HepG2 (cell line): Measurements from ENCODE around the gene TTC19. TPM values are rescaled to one million over a fixed set of nuclear protein-coding genes. Genes with fewer than 3 reads are reported as not detected.
A peak's percentile ranks its signal among the peaks of the same experiment; 100 is the strongest.

ENCODE experiments used
- ATAC-seq: fragments of 200-7000 bp; cut with Tn5 transposase; 3 replicates; pipeline ENCODE4 v1.9.1; 2020; ENCODE audit warnings: mild to moderate bottlenecking, moderate library complexity
- BruUV-seq: library from RNA; stranded (reverse); fragments of 400-500 nt; replicated peaks from 2 replicates; lab custom pipeline; 2021; lab: Mats Ljungman, UMichigan
- CTCF ChIA-PET: fragments of 300-600 bp; formaldehyde crosslinking; extraction: SDS; loops from one replicate; lab custom pipeline; 2021; ENCODE audit warnings: low total read pairs, inconsistent platforms, low intra/inter-chr PET ratio; lab: Yijun Ruan, JAX
- POLR2A ChIA-PET: fragments of 350-600 bp; sonication (Branson Sonifier 250); formaldehyde crosslinking; loops from one replicate; lab custom pipeline; 2020; ENCODE audit warnings: antibody characterized with exemption, inconsistent platforms; lab: Yijun Ruan, JAX
- DNase-seq: peaks from one replicate; pipeline ENCODE4 v3.0.0-alpha.2; 2015; ENCODE audit warnings: low spot score
- FAIRE-seq: peaks from 3 replicates; lab custom pipeline; 2011; peaks lifted over from hg19 to GRCh38; lab: Jason Lieb, UNC
- H2AFZ ChIP-seq: one replicate; pipeline ENCODE4 v1.6.1; 2011; ENCODE audit warnings: low read length, inconsistent platforms
- H3K27ac ChIP-seq: fragments of 300-600 bp; 3 replicates; pipeline ENCODE4 v1.8.0; 2011; ENCODE audit warnings: mixed run types, mild to moderate bottlenecking, mixed read lengths, low read length, inconsistent platforms; ENCODE audit not compliant: insufficient read depth; ENCODE audit errors: extremely low read length
- H3K27me3 ChIP-seq, 2 experiments: fragments of 200-600 bp in 1 of 2; 2 replicates in 1 of 2; 3 replicates in 1 of 2; pipeline versions ENCODE4 v1.6.0 to v1.8.0; 2011; ENCODE audit warnings: low read length in 2 of 2, mild to moderate bottlenecking in 2 of 2, moderate library complexity in 2 of 2, inconsistent platforms in 1 of 2; ENCODE audit not compliant: insufficient read depth in 2 of 2, control insufficient read depth in 1 of 2
- H3K36me3 ChIP-seq, 2 experiments: fragments of 200-600 bp in 1 of 2; replicated peaks in 1 of 2; 2 replicates in 1 of 2; 3 replicates in 1 of 2; pipeline versions ENCODE4 v1.5.1 to v1.8.0; 2011; ENCODE audit warnings: low read length in 2 of 2, inconsistent platforms in 1 of 2; ENCODE audit not compliant: insufficient read depth in 2 of 2, control insufficient read depth in 1 of 2
- H3K4me1 ChIP-seq: 2 replicates; pipeline ENCODE4 v1.5.1; 2012; ENCODE audit warnings: low read length, inconsistent platforms; ENCODE audit not compliant: insufficient read depth
- H3K4me2 ChIP-seq: 2 replicates; pipeline ENCODE4 v1.6.0; 2011; ENCODE audit warnings: low read depth, low read length, inconsistent platforms
- H3K4me3 ChIP-seq, 3 experiments: fragments of 200-600 bp in 1 of 3; sonication (generic), shearing (Covaris generic) in 1 of 3; replicated peaks in 1 of 3; 2 replicates each; pipeline ENCODE4 v1.5.1; 2011 to 2016; ENCODE audit warnings: low read length in 3 of 3, inconsistent platforms in 2 of 3, low read depth in 2 of 3, mild to moderate bottlenecking in 2 of 3, control low read depth in 1 of 3, mixed read lengths in 1 of 3; ENCODE audit not compliant: insufficient read depth in 1 of 3
- H3K79me2 ChIP-seq: one replicate; pipeline ENCODE4 v1.6.1; 2011; ENCODE audit warnings: low read length, inconsistent platforms; ENCODE audit not compliant: insufficient read depth
- H3K9ac ChIP-seq: 2 replicates; pipeline ENCODE4 v1.6.0; 2011; ENCODE audit warnings: mild to moderate bottlenecking, low read depth, low read length, inconsistent platforms; ENCODE audit not compliant: insufficient read depth
- H3K9me3 ChIP-seq: 2 replicates; pipeline ENCODE4 v1.5.1; 2012; ENCODE audit warnings: mild to moderate bottlenecking, low read length
- H4K20me1 ChIP-seq: 2 replicates; pipeline ENCODE4 v1.6.0; 2011; ENCODE audit warnings: inconsistent platforms, mild to moderate bottlenecking, low read length, moderate library complexity; ENCODE audit not compliant: insufficient read depth
- CBX2 ChIP-seq, 2 experiments: fragments of 200-600 bp in 1 of 2; sonication (generic); formaldehyde crosslinking in 1 of 2; IDR thresholded peaks; 2 replicates each; pipeline versions ENCODE4 v1.7.0 to v1.8.1; 2018 to 2022; ENCODE audit warnings: low read depth in 2 of 2, low read length in 1 of 2, mild to moderate bottlenecking in 1 of 2, missing genetic modification reagents in 1 of 2
- IKZF4 ChIP-seq: sonication (generic); formaldehyde crosslinking; IDR thresholded peaks from 2 replicates; pipeline ENCODE4 v1.5.1; 2020; ENCODE audit warnings: borderline replicate concordance, mild to moderate bottlenecking, low read depth, missing genetic modification reagents; ENCODE audit errors: not compliant biosample characterization
- KDM4B ChIP-seq: sonication (generic); formaldehyde crosslinking; IDR thresholded peaks from 2 replicates; pipeline ENCODE4 v1.4.0; 2020; ENCODE audit warnings: missing genetic modification reagents
- KLF16 ChIP-seq, 2 experiments: sonication (generic) in 1 of 2; formaldehyde crosslinking in 1 of 2; IDR thresholded peaks; 2 replicates each; pipeline versions ENCODE4 v1.6.1 to v1.8.0; 2016 to 2023; ENCODE audit warnings: missing genetic modification reagents in 2 of 2, missing compliant biosample characterization in 1 of 2
- SMAD1 ChIP-seq: sonication (generic); formaldehyde crosslinking; IDR thresholded peaks from 2 replicates; pipeline ENCODE4 v1.4.0; 2020; ENCODE audit warnings: missing genetic modification reagents, low read depth, mild to moderate bottlenecking, borderline replicate concordance
- SMAD3 ChIP-seq: sonication (generic); formaldehyde crosslinking; IDR thresholded peaks from 2 replicates; pipeline ENCODE4 v1.4.0; 2020; ENCODE audit warnings: missing genetic modification reagents
- SMARCC2 ChIP-seq: fragments of 450-650 bp; IDR thresholded peaks from 2 replicates; pipeline ENCODE4 v1.6.1; 2017; ENCODE audit warnings: antibody characterized with exemption, mild to moderate bottlenecking
- SRY ChIP-seq: sonication (generic); formaldehyde crosslinking; IDR thresholded peaks from 2 replicates; pipeline ENCODE4 v1.8.0; 2022; ENCODE audit warnings: mild to moderate bottlenecking, missing genetic modification reagents
- U2AF1 ChIP-seq: fragments of 200-400 bp; formaldehyde crosslinking; optimal IDR thresholded peaks from 2 replicates; pipeline ENCODE3; 2017; ENCODE audit warnings: mild to moderate bottlenecking, low read depth, low read length
- ZNF3 ChIP-seq: IDR thresholded peaks from 2 replicates; pipeline ENCODE4 v1.7.0; 2017; ENCODE audit warnings: inconsistent platforms
- ZNF460 ChIP-seq: sonication (generic); formaldehyde crosslinking; IDR thresholded peaks from 2 replicates; pipeline ENCODE4 v1.5.1; 2020; ENCODE audit warnings: missing genetic modification reagents, mild to moderate bottlenecking, borderline replicate concordance
- ZNF496 ChIP-seq: sonication (generic); formaldehyde crosslinking; IDR thresholded peaks from 2 replicates; pipeline ENCODE4 v1.8.1; 2023; ENCODE audit warnings: mild to moderate bottlenecking, moderate library complexity, missing genetic modification reagents; ENCODE audit not compliant: insufficient replicate concordance
- ZNF501 ChIP-seq: sonication (generic); formaldehyde crosslinking; IDR thresholded peaks from 2 replicates; pipeline ENCODE4 v1.5.1; 2020; ENCODE audit warnings: mild to moderate bottlenecking, moderate library complexity, missing genetic modification reagents
- ZNF563 ChIP-seq: sonication (generic); formaldehyde crosslinking; IDR thresholded peaks from 2 replicates; pipeline ENCODE4 v1.8.0; 2022; ENCODE audit warnings: mild to moderate bottlenecking, moderate library complexity, missing genetic modification reagents
- ZNF605 ChIP-seq: sonication (generic); formaldehyde crosslinking; IDR thresholded peaks from 2 replicates; pipeline ENCODE4 v1.8.0; 2022; ENCODE audit warnings: mild to moderate bottlenecking, missing genetic modification reagents
- ZNF777 ChIP-seq: sonication (generic); formaldehyde crosslinking; IDR thresholded peaks from 2 replicates; pipeline ENCODE4 v1.4.0; 2020; ENCODE audit warnings: missing genetic modification reagents
- ZNF816 ChIP-seq: sonication (generic); formaldehyde crosslinking; IDR thresholded peaks from 2 replicates; pipeline ENCODE4 v1.8.0; 2022; ENCODE audit warnings: missing genetic modification reagents, mild to moderate bottlenecking, borderline replicate concordance
- WGBS: methylation state at CpG from one replicate; pipeline ENCODE4 v1.1.6; 2017; ENCODE audit warnings: low lambda C conversion rate; 5-methylcytosine and 5-hydroxymethylcytosine counted together
- in situ Hi-C: cut with HindIII; loops from 2 replicates; pipeline ENCODE4 v1.10.0; 2017; ENCODE audit warnings: low pct_unique_long_range_greater_than_20kb; ENCODE audit not compliant: extremely low pct_ligation_motif_present
- intact Hi-C: fragments of 100-400 bp; cut with micrococcal nuclease; formaldehyde crosslinking; loops from one replicate; pipeline ENCODE4 v1.10.0; 2022; ENCODE audit not compliant: unreplicated experiment
- polyA plus RNA-seq, 8 experiments: library from polyadenylated mRNA; depleted of rRNA in 3 of 8; stranded (reverse) in 7 of 8; unstranded in 1 of 8; fragments of >200 nt; fragmentation: Illumina TruSeq in 4 of 8; extraction: Trizol in 4 of 8; gene quantifications; 2 replicates each; pipeline versions ENCODE4 v1.2.1 to v1.2.3, GENCODE V29; 2011 to 2016; ENCODE audit warnings: low read depth in 4 of 8, missing spikeins in 1 of 8, mixed read lengths in 1 of 8; ENCODE audit not compliant: insufficient read depth in 1 of 8
- total RNA-seq, 5 experiments: library from RNA; depleted of rRNA; stranded (reverse); fragments of >200 nt; fragmentation: Illumina TruSeq; extraction: Trizol; gene quantifications; 2 replicates each; pipeline ENCODE4 v1.2.3, GENCODE V29; 2016; ENCODE audit warnings: low read depth in 1 of 5
- TF ChIP-seq, protein P1 (sequence below): sonication (generic); formaldehyde crosslinking; IDR thresholded peaks from 2 replicates; pipeline ENCODE4 v1.8.0; 2022; ENCODE audit warnings: missing genetic modification reagents, mild to moderate bottlenecking, borderline replicate concordance
- TF ChIP-seq, protein P2 (sequence below): sonication (generic); formaldehyde crosslinking; conservative IDR thresholded peaks from 2 replicates; pipeline ENCODE4 v1.8.0; 2022; ENCODE audit warnings: missing genetic modification reagents
- TF ChIP-seq, protein P3 (sequence below): sonication (generic); formaldehyde crosslinking; IDR thresholded peaks from 2 replicates; pipeline ENCODE4 v1.4.0; 2020; ENCODE audit warnings: mild to moderate bottlenecking, missing genetic modification reagents

Gene TTC19
- total and polyA plus RNA-seq, 2 of the 13 experiments (the other 11 are each of a cell fraction or from before 2014, with no cell fraction given): 4.4 to 24.3 TPM

DNA sequence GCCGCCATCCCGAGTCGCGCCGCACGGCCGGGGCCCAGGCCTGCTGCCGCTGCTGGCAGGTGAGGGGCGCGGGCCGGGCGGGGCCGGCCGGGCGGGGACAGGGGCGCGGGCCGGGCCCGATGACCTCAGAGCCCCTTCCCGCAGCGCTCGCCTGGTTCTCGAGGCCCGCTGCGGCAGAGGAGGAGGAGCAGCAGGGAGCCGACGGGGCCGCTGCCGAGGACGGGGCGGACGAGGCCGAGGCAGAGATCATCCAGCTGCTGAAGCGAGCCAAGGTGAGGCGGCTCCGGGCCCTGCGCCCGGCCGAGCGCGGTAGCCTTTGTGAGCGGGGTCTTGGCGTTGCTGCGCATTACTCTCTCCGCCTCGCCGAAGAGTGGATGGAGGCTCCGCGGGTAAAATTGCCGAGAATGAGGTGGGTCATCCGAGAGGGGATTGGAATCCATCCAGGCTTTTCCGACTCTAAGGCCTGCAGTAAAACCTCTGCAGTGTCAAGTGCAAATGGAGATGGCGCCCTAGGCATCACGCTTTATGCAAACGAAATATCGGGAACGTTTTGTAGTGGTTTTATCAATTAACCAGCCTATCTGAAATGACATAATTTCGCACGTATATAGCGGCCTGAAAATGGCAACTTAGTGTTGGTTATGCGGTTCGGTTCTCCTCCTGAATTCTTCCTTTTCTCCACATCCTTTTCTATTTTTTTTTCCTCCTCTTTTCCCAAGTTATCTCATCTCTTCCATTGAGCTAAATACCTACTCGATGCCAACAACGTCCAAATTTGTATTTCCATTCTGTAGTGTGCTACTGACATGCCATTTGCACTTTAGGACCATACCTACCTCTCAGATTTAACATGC is 577 bp downstream of the TTC19 start:
- ChIA-PET POLR2A (interaction anchor here (1.0 to 2.4 kb wide), 10 partner anchors 11 to 301 kb away, joined by 3 to 18 read pairs (median 5); partner anchors contain the start of genes ADORA2B and ZNF286A), CTCF (interaction anchor here (1.4 to 2.5 kb wide), 2 partner anchors 55 to 171 kb away, joined by 7 to 16 read pairs; partner anchors contain the start of gene ADORA2B)
- H3K4me3 ChIP-seq: peak overlapping the region; percentile 90 to 94 (median 91)
- no TSS peak for BruUV-seq
- no peaks in the 10 kb centered on the region; a peak in 1 of 5 replicates for H3K27me3 ChIP-seq
- H4K20me1 ChIP-seq: no peaks in the 10 kb centered on the region
- intact Hi-C loops: loop anchor here (2.0 to 5.0 kb wide), 3 partner anchors 55 to 738 kb away; partner anchors contain the start of gene ADORA2B
- 3% methylated on average over 16 of the region's 64 CpGs for WGBS
- H3K36me3 ChIP-seq: peaks cover 13 to 35% of the 10 kb centered on the region in 2 experiments
- peaks cover 21% of the 10 kb centered on the region for H3K79me2 ChIP-seq
- no peaks in the 10 kb centered on the region for H3K9me3 ChIP-seq
- in situ Hi-C loops: loop anchor here (5.0 kb wide), 2 partner anchors 53 to 173 kb away; partner anchors contain the start of gene ADORA2B
- peak; percentile 15 for DNase-seq
- H2AFZ ChIP-seq: no peak overlapping the region
- FAIRE-seq: no peak
- ATAC-seq: no peak
- peak overlapping the region; percentile 94 for H3K27ac ChIP-seq
- peaks cover 26% of the 10 kb centered on the region for H3K4me1 ChIP-seq
- H3K4me2 ChIP-seq: peak overlapping the region; percentile 86
- H3K9ac ChIP-seq: peak overlapping the region; percentile 90
- no peak for TF ChIP-seq ZNF605 (CRISPR knock-in tag)
- TF ChIP-seq ZNF496 (CRISPR knock-in tag): no peak
- no peak for TF ChIP-seq IKZF4 (CRISPR knock-in tag)
- TF ChIP-seq, protein P1, sequence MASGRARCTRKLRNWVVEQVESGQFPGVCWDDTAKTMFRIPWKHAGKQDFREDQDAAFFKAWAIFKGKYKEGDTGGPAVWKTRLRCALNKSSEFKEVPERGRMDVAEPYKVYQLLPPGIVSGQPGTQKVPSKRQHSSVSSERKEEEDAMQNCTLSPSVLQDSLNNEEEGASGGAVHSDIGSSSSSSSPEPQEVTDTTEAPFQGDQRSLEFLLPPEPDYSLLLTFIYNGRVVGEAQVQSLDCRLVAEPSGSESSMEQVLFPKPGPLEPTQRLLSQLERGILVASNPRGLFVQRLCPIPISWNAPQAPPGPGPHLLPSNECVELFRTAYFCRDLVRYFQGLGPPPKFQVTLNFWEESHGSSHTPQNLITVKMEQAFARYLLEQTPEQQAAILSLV (CRISPR knock-in tag): no peak
- TF ChIP-seq SMARCC2: no peak
- no peak for TF ChIP-seq ZNF563 (CRISPR knock-in tag)
- TF ChIP-seq, protein P2, sequence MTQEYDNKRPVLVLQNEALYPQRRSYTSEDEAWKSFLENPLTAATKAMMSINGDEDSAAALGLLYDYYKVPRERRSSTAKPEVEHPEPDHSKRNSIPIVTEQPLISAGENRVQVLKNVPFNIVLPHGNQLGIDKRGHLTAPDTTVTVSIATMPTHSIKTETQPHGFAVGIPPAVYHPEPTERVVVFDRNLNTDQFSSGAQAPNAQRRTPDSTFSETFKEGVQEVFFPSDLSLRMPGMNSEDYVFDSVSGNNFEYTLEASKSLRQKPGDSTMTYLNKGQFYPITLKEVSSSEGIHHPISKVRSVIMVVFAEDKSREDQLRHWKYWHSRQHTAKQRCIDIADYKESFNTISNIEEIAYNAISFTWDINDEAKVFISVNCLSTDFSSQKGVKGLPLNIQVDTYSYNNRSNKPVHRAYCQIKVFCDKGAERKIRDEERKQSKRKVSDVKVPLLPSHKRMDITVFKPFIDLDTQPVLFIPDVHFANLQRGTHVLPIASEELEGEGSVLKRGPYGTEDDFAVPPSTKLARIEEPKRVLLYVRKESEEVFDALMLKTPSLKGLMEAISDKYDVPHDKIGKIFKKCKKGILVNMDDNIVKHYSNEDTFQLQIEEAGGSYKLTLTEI: no peak
- TF ChIP-seq ZNF777 (CRISPR knock-in tag): peak; percentile 64; the same call in 1 of the 2 replicates
- TF ChIP-seq U2AF1: peak; percentile 2
- peak; percentile 47; the same call in 1 of the 2 replicates for TF ChIP-seq SMAD3 (CRISPR knock-in tag)
- no peak for TF ChIP-seq ZNF3 (CRISPR knock-in tag)
- 0 out of 2 replicates have a peak, but pooled peaks have one; percentile 4 for TF ChIP-seq SRY (CRISPR knock-in tag)
- 0 out of 2 replicates have a peak, but pooled peaks have one; percentile 6 for TF ChIP-seq ZNF501
- TF ChIP-seq KDM4B (CRISPR knock-in tag): 0 out of 2 replicates have a peak, but pooled peaks have one; percentile 39
- TF ChIP-seq KLF16 (CRISPR knock-in tag; IDR thresholded peaks at IDR 0.05): no peak
- no peak for TF ChIP-seq SMAD1 (CRISPR knock-in tag)
- no peak for TF ChIP-seq CBX2 (IDR thresholded peaks at IDR 0.05; ENCODE audit: low read depth, low read length)
- TF ChIP-seq CBX2 (CRISPR knock-in tag; IDR thresholded peaks at IDR 0.05; ENCODE audit: low read depth): no peak
- no peak for TF ChIP-seq ZNF816 (CRISPR knock-in tag)
- no peak for TF ChIP-seq ZNF460 (CRISPR knock-in tag)
- TF ChIP-seq, protein P3, sequence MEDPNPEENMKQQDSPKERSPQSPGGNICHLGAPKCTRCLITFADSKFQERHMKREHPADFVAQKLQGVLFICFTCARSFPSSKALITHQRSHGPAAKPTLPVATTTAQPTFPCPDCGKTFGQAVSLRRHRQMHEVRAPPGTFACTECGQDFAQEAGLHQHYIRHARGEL (CRISPR knock-in tag): no peak
